Measurements from ENCODE around the gene ROPN1L. TPM values are rescaled to one million over a fixed set of nuclear protein-coding genes. Genes with fewer than 3 reads are reported as not detected.

The ROPN1L gene
- total RNA-seq, 1 experiment from 2014 or later, result 0.66 TPM

GRCh38 chr5:10471677-10472076 is 30.0 kb downstream of the ROPN1L start (continued):
- no peak for TF ChIP-seq CTCF (IDR thresholded peaks at IDR 0.05 in 2 of 3, conservative IDR thresholded peaks at IDR 0.05 in 1 of 3; ENCODE audit: borderline replicate concordance in 1 of 3, insufficient read depth in 1 of 3, low read depth in 2 of 3, low read length in 2 of 3)
- TF ChIP-seq TCF7L2 (IDR thresholded peaks at IDR 0.05; ENCODE audit: borderline replicate concordance, extremely low read depth, insufficient read depth, insufficient read length), result no peak

- Histone ChIP-seq H3K27me3 (ENCODE audit: insufficient read depth, low read length) (no peaks in the 10 kb centered on the region), H3K4me3 (replicated peaks in 1 of 2; ENCODE audit: low read depth in 1 of 2, low read length in 2 of 2) (no peak overlapping the region), H3K4me2 (ENCODE audit: low read length) (no peak overlapping the region), H2AFZ (ENCODE audit: low read depth, low read length, poor library complexity, severe bottlenecking) (no peak overlapping the region), H3K79me2 (ENCODE audit: insufficient read depth, low read length) (no peaks in the 10 kb centered on the region), H3K27ac (ENCODE audit: low read depth, low read length) (no peak overlapping the region), H4K20me1 (ENCODE audit: insufficient read depth) (no peaks in the 10 kb centered on the region), H3K36me3 (ENCODE audit: control insufficient read depth in 1 of 2, insufficient read depth in 2 of 2, low read length in 2 of 2) (no peaks in the 10 kb centered on the region), H3K4me1 (ENCODE audit: control insufficient read depth in 1 of 2, insufficient read depth in 2 of 2, low read length in 2 of 2) (peaks cover 0 to 12% of the 10 kb centered on the region in 2 experiments; a peak in 2 of 4 replicates), H3K9me2 (ENCODE audit: insufficient read depth) (no peaks in the 10 kb centered on the region), H3K9ac (ENCODE audit: low read length) (no peak overlapping the region), H3K9me3 (ENCODE audit: control insufficient read depth in 1 of 2, insufficient read depth in 1 of 2, low read depth in 1 of 2, low read length in 2 of 2) (no peaks in the 10 kb centered on the region)
- ChIA-PET CTCF (no interaction called here), RAD21 (ENCODE audit: low non-redundant PET in 1 of 2, low total read pairs in 2 of 2, uncharacterized antibody in 2 of 2, unreplicated experiment in 2 of 2) (no interaction called here), POLR2A (no interaction called here)
- intact Hi-C loops (cut with micrococcal nuclease), result no loop called here
- DNase-seq (ENCODE audit: low read depth, low spot score) (no peak), ATAC-seq (no peak)
- no TSS peak for BruUV-seq (replicated peaks)
- no peak for TF ChIP-seq ELF1 (IDR thresholded peaks at IDR 0.05; ENCODE audit: borderline replicate concordance, low read depth)
- no peak for TF ChIP-seq TCF7L2 (IDR thresholded peaks at IDR 0.05; ENCODE audit: borderline replicate concordance, extremely low read depth, insufficient read depth, insufficient read length)
- no peak for TF ChIP-seq ZBTB33 (IDR thresholded peaks at IDR 0.05; ENCODE audit: extremely low read depth, insufficient replicate concordance, low read length)
- TF ChIP-seq CEBPB (IDR thresholded peaks at IDR 0.05; ENCODE audit: low read depth), result no peak
Observed at GRCh38 chr5:10474521-10475075, 32.9 kb downstream of the ROPN1L start.

Data from HCT116 (cell line).